ENCODE data around the gene ANO9. TPM values are rescaled to one million over a fixed set of nuclear protein-coding genes. Genes with fewer than 3 reads are reported as not detected.

ANO9 gene
- total and polyA plus RNA-seq, 9 donors = 0.12 to 11.4 (median 0.77) TPM

- Histone ChIP-seq H3K9me3 (no peaks in the 10 kb centered on the region), H3K27me3 (no peaks in the 10 kb centered on the region), H3K27ac (no peak overlapping the region), H3K36me3 (no peaks in the 10 kb centered on the region), H3K4me1 (ENCODE audit: insufficient read depth) (no peaks in the 10 kb centered on the region), H3K4me3 (no peak overlapping the region)
- TF ChIP-seq POLR2A (IDR thresholded peaks at IDR 0.05) (no peak), EP300 (IDR thresholded peaks at IDR 0.05) (no peak)
- TF ChIP-seq, protein P1, sequence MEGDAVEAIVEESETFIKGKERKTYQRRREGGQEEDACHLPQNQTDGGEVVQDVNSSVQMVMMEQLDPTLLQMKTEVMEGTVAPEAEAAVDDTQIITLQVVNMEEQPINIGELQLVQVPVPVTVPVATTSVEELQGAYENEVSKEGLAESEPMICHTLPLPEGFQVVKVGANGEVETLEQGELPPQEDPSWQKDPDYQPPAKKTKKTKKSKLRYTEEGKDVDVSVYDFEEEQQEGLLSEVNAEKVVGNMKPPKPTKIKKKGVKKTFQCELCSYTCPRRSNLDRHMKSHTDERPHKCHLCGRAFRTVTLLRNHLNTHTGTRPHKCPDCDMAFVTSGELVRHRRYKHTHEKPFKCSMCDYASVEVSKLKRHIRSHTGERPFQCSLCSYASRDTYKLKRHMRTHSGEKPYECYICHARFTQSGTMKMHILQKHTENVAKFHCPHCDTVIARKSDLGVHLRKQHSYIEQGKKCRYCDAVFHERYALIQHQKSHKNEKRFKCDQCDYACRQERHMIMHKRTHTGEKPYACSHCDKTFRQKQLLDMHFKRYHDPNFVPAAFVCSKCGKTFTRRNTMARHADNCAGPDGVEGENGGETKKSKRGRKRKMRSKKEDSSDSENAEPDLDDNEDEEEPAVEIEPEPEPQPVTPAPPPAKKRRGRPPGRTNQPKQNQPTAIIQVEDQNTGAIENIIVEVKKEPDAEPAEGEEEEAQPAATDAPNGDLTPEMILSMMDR (IDR thresholded peaks at IDR 0.05) = no peak
- intact Hi-C loops (cut with DNase I) = no loop called here
- DNase-seq = no peak
- WGBS, 3 donors = 72 to 76% (median 76%) methylated on average over 15 to 16 of the region's 16 CpGs
These were observed 7.3 kb downstream of the ANO9 start for GRCh38 chr11:434496-434895.

DNA sequence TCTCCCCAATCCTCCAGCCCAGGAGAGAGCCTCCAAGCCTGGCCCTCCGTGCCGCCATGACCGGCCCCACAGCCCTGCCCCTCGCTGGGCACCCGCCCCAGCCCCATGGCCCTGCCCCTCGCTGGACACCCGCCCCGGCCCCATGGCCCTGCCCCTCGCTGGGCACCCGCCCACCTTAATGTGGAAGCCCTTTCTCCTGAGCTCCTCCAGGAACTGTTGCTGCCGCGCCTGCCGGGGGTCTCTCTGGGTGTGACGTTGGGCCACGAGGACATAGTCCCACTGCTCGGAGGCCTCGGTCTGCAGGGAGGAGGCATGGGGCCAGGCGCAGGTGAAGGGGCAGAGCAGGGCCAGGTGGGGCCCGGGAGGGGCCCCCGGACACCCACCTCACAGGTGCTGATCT, 8.2 kb downstream of the ANO9 start:
- 79 to 87% (median 79%) methylated on average over 15 to 20 of the region's 20 CpGs for WGBS, 3 donors
- H3K4me3 ChIP-seq = no peak overlapping the region
- intact Hi-C loops (cut with DNase I) = no loop called here
- no peaks in the 10 kb centered on the region for H3K36me3 ChIP-seq
- H3K9me3 ChIP-seq = no peaks in the 10 kb centered on the region
- H3K4me1 ChIP-seq (ENCODE audit: insufficient read depth) = no peaks in the 10 kb centered on the region
- DNase-seq = no peak
- H3K27me3 ChIP-seq = no peaks in the 10 kb centered on the region
- TF ChIP-seq, protein P1 (IDR thresholded peaks at IDR 0.05) = no peak
- TF ChIP-seq POLR2A (IDR thresholded peaks at IDR 0.05) (no peak), EP300 (IDR thresholded peaks at IDR 0.05) (no peak)
- no peak overlapping the region for H3K27ac ChIP-seq

DNA sequence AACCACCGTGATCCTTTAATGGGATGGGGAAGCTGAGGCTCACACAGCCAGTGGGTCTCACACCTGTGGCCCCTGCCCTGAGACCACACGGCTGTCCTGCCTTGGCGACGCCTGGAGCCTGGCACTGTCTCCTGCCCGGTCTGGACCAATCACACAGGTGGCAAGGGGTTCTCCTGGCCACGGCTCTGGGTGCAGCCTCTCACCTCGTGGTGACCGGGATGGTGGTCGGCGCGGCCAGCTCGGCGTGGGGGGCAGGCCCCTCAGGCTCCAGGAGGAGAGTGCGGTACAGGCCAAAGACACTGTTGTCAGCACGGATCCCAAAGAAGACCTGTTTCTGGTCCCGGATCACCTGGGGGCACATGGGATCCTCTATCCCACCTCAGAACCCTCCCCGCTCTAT, 8.7 kb downstream of the ANO9 start:
- DNase-seq = no peak
- TF ChIP-seq EP300 (IDR thresholded peaks at IDR 0.05) (no peak), POLR2A (IDR thresholded peaks at IDR 0.05) (no peak)
- TF ChIP-seq, protein P1 (IDR thresholded peaks at IDR 0.05) = no peak
- Histone ChIP-seq H3K9me3 (no peaks in the 10 kb centered on the region), H3K4me1 (ENCODE audit: insufficient read depth) (no peaks in the 10 kb centered on the region), H3K27ac (no peak overlapping the region), H3K36me3 (no peaks in the 10 kb centered on the region), H3K27me3 (no peaks in the 10 kb centered on the region), H3K4me3 (no peak overlapping the region)
- 91 to 92% (median 92%) methylated on average over 14 to 17 of the region's 17 CpGs for WGBS, 3 donors
- intact Hi-C loops (cut with DNase I) = no loop called here

DNA sequence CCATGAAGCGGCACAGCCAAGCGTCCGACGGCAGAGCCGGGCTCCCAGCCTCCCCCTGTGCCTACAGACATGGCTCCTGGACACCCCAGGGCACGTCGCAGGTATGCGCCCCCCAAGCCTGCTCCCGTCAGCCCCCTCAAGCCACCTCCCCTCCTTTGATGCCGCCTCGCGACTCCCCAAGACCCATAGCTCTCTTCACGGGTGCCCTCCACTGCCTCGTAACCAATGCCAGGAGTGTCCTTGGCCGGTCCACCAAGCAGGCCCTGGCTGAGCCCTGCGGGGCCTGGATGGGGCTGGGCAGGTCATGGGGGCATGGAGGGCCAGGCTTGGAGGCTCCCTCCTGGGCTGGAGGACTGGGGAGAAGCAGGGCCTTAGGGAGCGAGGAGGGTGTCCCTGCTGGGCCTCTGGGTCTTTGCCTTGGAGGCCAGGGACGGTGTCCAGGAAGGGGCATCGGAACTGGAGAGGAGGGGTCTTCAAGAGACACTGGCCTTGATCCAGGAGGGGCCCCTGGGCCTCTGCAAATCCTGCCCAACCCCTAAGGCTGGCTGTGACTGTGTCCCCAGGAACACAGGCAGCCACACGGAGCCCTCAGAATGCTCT, 9.2 kb downstream of the ANO9 start:
- WGBS, 3 donors = 83 to 88% (median 86%) methylated on average over 19 to 20 of the region's 20 CpGs

More for the DNA sequence above, 9.2 kb downstream of the ANO9 start:
- TF ChIP-seq, protein P1 (IDR thresholded peaks at IDR 0.05) = no peak
- intact Hi-C loops (cut with DNase I) = no loop called here
- no peak for DNase-seq
- H3K9me3 ChIP-seq = no peaks in the 10 kb centered on the region
- no peaks in the 10 kb centered on the region for H3K4me1 ChIP-seq (ENCODE audit: insufficient read depth)
- no peak overlapping the region for H3K27ac ChIP-seq
- H3K27me3 ChIP-seq = no peaks in the 10 kb centered on the region
- no peaks in the 10 kb centered on the region for H3K36me3 ChIP-seq
- H3K4me3 ChIP-seq = no peak overlapping the region
